ENCODE measurements around the gene ACSF3. TPM values are rescaled to one million over a fixed set of nuclear protein-coding genes. Genes with fewer than 3 reads are reported as not detected.

ACSF3 gene
- total RNA-seq, 3 donors from 2014 or later (not counting 1 experiment from before 2014, with no cell fraction given) = 45.0 to 71.4 (median 51.6) TPM

DNA sequence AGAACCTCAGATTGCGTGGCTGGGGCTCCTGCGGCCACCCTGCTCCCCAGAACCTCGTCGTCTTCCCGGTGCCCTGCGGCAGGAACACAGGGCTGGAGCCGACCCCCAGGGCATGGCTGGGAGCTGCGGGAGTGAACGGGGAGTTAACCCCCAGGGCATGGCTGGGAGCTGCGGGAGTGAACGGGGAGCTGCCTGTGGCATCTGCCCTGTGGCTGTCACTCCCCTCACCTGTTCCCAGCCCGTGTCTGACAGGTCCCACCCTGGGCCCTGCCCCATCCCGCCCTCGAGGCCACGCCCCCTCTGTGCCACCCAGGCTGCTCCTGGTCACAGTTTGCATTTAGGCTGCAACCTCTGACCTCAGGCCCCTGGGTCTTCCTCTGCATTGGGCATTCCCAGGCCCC, 39.4 kb upstream of the ACSF3 start:
- intact Hi-C loops (cut with micrococcal nuclease) = no loop called here
- DNase-seq (no peak), ATAC-seq (no peak)
- no peaks in the 10 kb centered on the region for H3K4me1 ChIP-seq (ENCODE audit: control insufficient read depth, insufficient read depth, low read length)
- Mint-ChIP-seq H3K27me3 (ENCODE audit: low read depth in 2 of 2) (no peaks in the 10 kb centered on the region), H3K9me3 (no peaks in the 10 kb centered on the region), H3K36me3 (no peaks in the 10 kb centered on the region), H3K4me1 (no peaks in the 10 kb centered on the region), H3K4me3 (no peak overlapping the region), H3K27ac (no peak overlapping the region)
- no peaks in the 10 kb centered on the region for H3K9me3 ChIP-seq (ENCODE audit: control insufficient read depth, insufficient read depth, low read length)
- no peaks in the 10 kb centered on the region for H3K36me3 ChIP-seq (ENCODE audit: control insufficient read depth, insufficient read depth, low read length)
- H3K27ac ChIP-seq (ENCODE audit: low read length) = no peak overlapping the region
- WGBS (ENCODE audit: insufficient coverage) = 89% methylated on average over 15 of the region's 15 CpGs
- no peaks in the 10 kb centered on the region for H3K27me3 ChIP-seq (ENCODE audit: control insufficient read depth, insufficient read depth, low read length)
- no peak overlapping the region for H3K4me3 ChIP-seq (ENCODE audit: low read length)
- TF ChIP-seq, protein P1, sequence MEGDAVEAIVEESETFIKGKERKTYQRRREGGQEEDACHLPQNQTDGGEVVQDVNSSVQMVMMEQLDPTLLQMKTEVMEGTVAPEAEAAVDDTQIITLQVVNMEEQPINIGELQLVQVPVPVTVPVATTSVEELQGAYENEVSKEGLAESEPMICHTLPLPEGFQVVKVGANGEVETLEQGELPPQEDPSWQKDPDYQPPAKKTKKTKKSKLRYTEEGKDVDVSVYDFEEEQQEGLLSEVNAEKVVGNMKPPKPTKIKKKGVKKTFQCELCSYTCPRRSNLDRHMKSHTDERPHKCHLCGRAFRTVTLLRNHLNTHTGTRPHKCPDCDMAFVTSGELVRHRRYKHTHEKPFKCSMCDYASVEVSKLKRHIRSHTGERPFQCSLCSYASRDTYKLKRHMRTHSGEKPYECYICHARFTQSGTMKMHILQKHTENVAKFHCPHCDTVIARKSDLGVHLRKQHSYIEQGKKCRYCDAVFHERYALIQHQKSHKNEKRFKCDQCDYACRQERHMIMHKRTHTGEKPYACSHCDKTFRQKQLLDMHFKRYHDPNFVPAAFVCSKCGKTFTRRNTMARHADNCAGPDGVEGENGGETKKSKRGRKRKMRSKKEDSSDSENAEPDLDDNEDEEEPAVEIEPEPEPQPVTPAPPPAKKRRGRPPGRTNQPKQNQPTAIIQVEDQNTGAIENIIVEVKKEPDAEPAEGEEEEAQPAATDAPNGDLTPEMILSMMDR (IDR thresholded peaks at IDR 0.05) = no peak

DNA sequence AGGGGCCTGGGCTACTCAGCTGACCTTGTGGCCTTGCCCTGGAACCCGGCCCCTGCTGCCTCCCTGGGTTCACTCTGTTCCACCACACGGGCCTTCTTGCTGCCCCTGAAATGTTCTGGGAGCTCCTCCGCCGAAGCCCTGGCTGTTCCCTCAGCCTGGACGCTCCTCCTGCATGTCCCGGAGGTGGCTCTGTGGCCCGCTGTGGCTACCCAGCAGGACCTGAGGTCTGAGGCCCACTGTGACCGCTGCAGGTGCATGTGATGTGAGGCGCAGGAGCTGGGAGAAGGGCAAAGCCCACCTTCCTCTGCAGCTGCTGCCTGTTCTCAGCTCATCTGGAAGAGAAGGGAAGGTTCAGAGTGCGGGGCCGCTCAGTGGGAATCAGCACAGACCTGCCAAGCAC, 38.9 kb upstream of the ACSF3 start:
- Histone ChIP-seq H3K36me3 (ENCODE audit: control insufficient read depth, insufficient read depth, low read length) (no peaks in the 10 kb centered on the region), H3K9me3 (ENCODE audit: control insufficient read depth, insufficient read depth, low read length) (no peaks in the 10 kb centered on the region), H3K27me3 (ENCODE audit: control insufficient read depth, insufficient read depth, low read length) (no peaks in the 10 kb centered on the region), H3K27ac (ENCODE audit: low read length) (no peak overlapping the region), H3K4me1 (ENCODE audit: control insufficient read depth, insufficient read depth, low read length) (no peaks in the 10 kb centered on the region), H3K4me3 (ENCODE audit: low read length) (no peak overlapping the region)
- Mint-ChIP-seq H3K4me1 (no peaks in the 10 kb centered on the region), H3K36me3 (no peaks in the 10 kb centered on the region), H3K27me3 (ENCODE audit: low read depth in 2 of 2) (no peaks in the 10 kb centered on the region), H3K9me3 (no peaks in the 10 kb centered on the region), H3K4me3 (no peak overlapping the region), H3K27ac (no peak overlapping the region)
- intact Hi-C loops (cut with micrococcal nuclease) = no loop called here
- TF ChIP-seq, protein P1 (IDR thresholded peaks at IDR 0.05) = no peak
- DNase-seq = no peak
- ATAC-seq = no peak
- 93% methylated on average over 11 of the region's 11 CpGs for WGBS (ENCODE audit: insufficient coverage)

DNA sequence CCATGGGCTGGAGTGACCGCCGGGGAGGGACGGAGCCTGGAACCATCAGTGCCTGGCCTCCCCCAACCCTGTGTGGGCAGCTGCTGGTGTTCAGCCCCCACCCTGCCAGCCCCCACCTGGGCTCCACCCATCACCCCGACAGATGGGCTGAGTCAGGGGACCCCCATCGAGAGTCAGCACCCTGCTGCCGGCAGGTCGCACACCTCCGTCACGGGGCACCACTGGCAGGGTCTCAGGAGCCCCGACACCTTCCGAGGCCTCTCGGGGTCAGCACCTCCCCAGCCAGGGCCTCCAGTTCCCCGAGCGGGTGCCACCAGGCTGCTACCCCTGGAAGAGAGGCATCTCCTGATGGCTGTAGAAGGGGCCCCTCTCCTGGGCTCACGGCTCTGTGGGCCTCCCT, 38.3 kb upstream of the ACSF3 start:
- H3K4me1 ChIP-seq (ENCODE audit: control insufficient read depth, insufficient read depth, low read length) = no peaks in the 10 kb centered on the region
- H3K27me3 Mint-ChIP-seq (ENCODE audit: low read depth in 2 of 2) = no peaks in the 10 kb centered on the region
- H3K4me1 Mint-ChIP-seq = no peaks in the 10 kb centered on the region
- H3K27me3 ChIP-seq (ENCODE audit: control insufficient read depth, insufficient read depth, low read length) = no peaks in the 10 kb centered on the region
- no peaks in the 10 kb centered on the region for H3K9me3 ChIP-seq (ENCODE audit: control insufficient read depth, insufficient read depth, low read length)
- no peak overlapping the region for H3K4me3 ChIP-seq (ENCODE audit: low read length)
- no peaks in the 10 kb centered on the region for H3K36me3 Mint-ChIP-seq
- no peak overlapping the region for H3K27ac ChIP-seq (ENCODE audit: low read length)
- no peak for ATAC-seq
- DNase-seq = no peak
- H3K36me3 ChIP-seq (ENCODE audit: control insufficient read depth, insufficient read depth, low read length) = no peaks in the 10 kb centered on the region
- intact Hi-C loops (cut with micrococcal nuclease) = no loop called here
- TF ChIP-seq, protein P1 (IDR thresholded peaks at IDR 0.05) = no peak
- no peak overlapping the region for H3K4me3 Mint-ChIP-seq
- WGBS (ENCODE audit: insufficient coverage) = 95% methylated on average over 15 of the region's 15 CpGs
- no peaks in the 10 kb centered on the region for H3K9me3 Mint-ChIP-seq
- no peak overlapping the region for H3K27ac Mint-ChIP-seq

DNA sequence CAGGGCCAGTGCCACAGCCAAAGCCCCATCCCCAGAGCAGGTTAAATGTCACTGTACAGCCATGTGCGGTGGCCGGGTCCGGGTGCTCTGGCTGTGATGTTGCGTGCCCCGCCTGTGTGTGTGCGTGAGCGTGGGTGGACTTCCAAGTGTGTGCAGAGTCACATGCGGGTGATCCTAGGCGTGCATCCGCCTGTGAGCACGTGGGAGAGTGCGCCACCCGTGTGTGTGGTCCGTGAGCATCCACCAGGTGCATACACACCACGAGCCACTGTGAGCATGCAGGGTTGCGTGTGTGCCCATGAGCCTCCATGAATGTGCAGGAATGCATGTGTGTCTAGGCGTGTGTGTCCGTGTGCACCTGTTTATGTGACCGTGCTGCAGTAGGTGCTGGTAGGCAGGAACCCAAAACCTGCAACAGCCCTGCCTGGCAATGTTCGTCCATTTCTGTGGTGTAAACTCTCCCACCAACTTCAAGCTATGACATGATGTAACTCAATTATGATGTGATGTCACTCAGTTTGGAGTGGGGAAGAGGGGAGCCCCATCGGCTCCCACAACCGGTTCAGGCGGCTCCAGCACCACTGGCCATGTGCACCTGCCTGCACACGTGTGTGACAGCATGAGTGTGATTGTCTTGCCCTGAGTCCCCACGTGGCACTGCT, 37.6 kb upstream of the ACSF3 start:
- H3K36me3 Mint-ChIP-seq = no peaks in the 10 kb centered on the region
- H3K4me3 Mint-ChIP-seq = no peak overlapping the region
- no peak overlapping the region for H3K27ac Mint-ChIP-seq
- no peaks in the 10 kb centered on the region for H3K9me3 Mint-ChIP-seq
- H3K27ac ChIP-seq (ENCODE audit: low read length) = no peak overlapping the region
- no peaks in the 10 kb centered on the region for H3K4me1 Mint-ChIP-seq
- H3K27me3 Mint-ChIP-seq (ENCODE audit: low read depth in 2 of 2) = no peaks in the 10 kb centered on the region
- H3K4me1 ChIP-seq (ENCODE audit: control insufficient read depth, insufficient read depth, low read length) = no peaks in the 10 kb centered on the region
- H3K27me3 ChIP-seq (ENCODE audit: control insufficient read depth, insufficient read depth, low read length) = no peaks in the 10 kb centered on the region
- intact Hi-C loops (cut with micrococcal nuclease) = no loop called here
- DNase-seq = no peak
- WGBS (ENCODE audit: insufficient coverage) = 92% methylated on average over 25 of the region's 25 CpGs
- no peaks in the 10 kb centered on the region for H3K36me3 ChIP-seq (ENCODE audit: control insufficient read depth, insufficient read depth, low read length)
- H3K4me3 ChIP-seq (ENCODE audit: low read length) = no peak overlapping the region
- H3K9me3 ChIP-seq (ENCODE audit: control insufficient read depth, insufficient read depth, low read length) = no peaks in the 10 kb centered on the region
- ATAC-seq = no peak
- TF ChIP-seq, protein P1 (IDR thresholded peaks at IDR 0.05) = no peak

Measured in natural killer cell (primary cell).